Heart left ventricle (tissue), 16 donors: ENCODE measurements around the gene KCNQ2. TPM values are rescaled to one million over a fixed set of nuclear protein-coding genes. Genes with fewer than 3 reads are reported as not detected.
A peak's percentile ranks its signal among the peaks of the same experiment; 100 is the strongest.
"Not testable (repeated sequence)": the region's sequence is repeated elsewhere in the genome, so short reads cannot be mapped to it uniquely, and the experiment has no call there.

ENCODE experiments used
- ATAC-seq, 4 donors: fragments of 200-7000 bp; cut with Tn5 transposase; one replicate each; pipeline ENCODE4 v1.9.1; 2020 to 2022; ENCODE audit warnings: moderate library complexity in 4 of 4, mild to moderate bottlenecking in 3 of 4, moderate number of reproducible peaks in 1 of 4
- DNase-seq, 5 donors: peaks; one replicate each; pipeline ENCODE4 v3.0.0-alpha.2; 2020
- H3K27ac ChIP-seq, 12 donors: fragments of 200-600 bp; sonication (generic) in 4 of 12; one replicate each; pipeline versions ENCODE4 v1.5.0 to v1.8.0; 2016 to 2022; ENCODE audit warnings: mild to moderate bottlenecking in 2 of 12
- H3K27me3 ChIP-seq, 9 donors: fragments of 200-600 bp; sonication (generic) in 2 of 9; one replicate each; pipeline versions ENCODE4 v1.5.1 to v1.8.0; 2016 to 2022; ENCODE audit warnings: mild to moderate bottlenecking in 3 of 9
- H3K36me3 ChIP-seq, 9 donors: fragments of 200-600 bp; sonication (generic) in 2 of 9; one replicate each; pipeline versions ENCODE4 v1.5.0 to v1.8.0; 2018 to 2022; ENCODE audit warnings: mild to moderate bottlenecking in 2 of 9
- H3K4me1 ChIP-seq, 12 donors: fragments of 200-600 bp; sonication (generic) in 4 of 12; one replicate each; pipeline versions ENCODE4 v1.5.0 to v1.8.0; 2016 to 2022; ENCODE audit warnings: mild to moderate bottlenecking in 3 of 12
- H3K4me3 ChIP-seq, 12 donors: fragments of 200-600 bp; sonication (generic) in 4 of 12; one replicate each; pipeline versions ENCODE4 v1.5.0 to v1.8.0; 2017 to 2022; ENCODE audit warnings: mild to moderate bottlenecking in 9 of 12, moderate library complexity in 4 of 12
- H3K9me3 ChIP-seq, 12 donors: fragments of 200-600 bp; sonication (generic) in 4 of 12; one replicate each; pipeline versions ENCODE4 v1.5.0 to v1.8.0; 2016 to 2022; ENCODE audit warnings: mild to moderate bottlenecking in 1 of 12
- CTCF ChIP-seq, 12 donors: fragments of 200-600 bp; sonication (generic) in 4 of 12; IDR thresholded peaks; one replicate each; pipeline versions ENCODE4 v1.5.0 to v1.8.0; 2018 to 2022; ENCODE audit warnings: antibody characterized with exemption in 12 of 12, mild to moderate bottlenecking in 5 of 12
- POLR2A ChIP-seq, 2 donors: fragments of 450-650 bp; IDR thresholded peaks; one replicate each; pipeline ENCODE4 v1.6.1; 2017; ENCODE audit warnings: antibody characterized with exemption in 2 of 2, mild to moderate bottlenecking in 2 of 2, moderate library complexity in 2 of 2
- WGBS, 4 donors: extraction: QIAGEN DNeasy Blood & Tissue Kit in 2 of 4; methylation state at CpG; one replicate each; pipeline versions ENCODE4 v1.1.5 to v1.1.7; 2013 to 2018; 5-methylcytosine and 5-hydroxymethylcytosine counted together
- intact Hi-C, 10 donors: fragments of 100-400 bp; cut with DNase I; formaldehyde crosslinking; loops; one replicate each; pipeline versions ENCODE4 v1.11.1 to v1.14.2; 2022
- polyA plus RNA-seq, 2 donors: library from polyadenylated mRNA; stranded (reverse); fragments of 200-250 nt; gene quantifications; one replicate each; pipeline ENCODE4 v1.2.3, GENCODE V29; 2013
- total RNA-seq, 9 donors: library from RNA; depleted of rRNA in 2 of 9; stranded (reverse); fragments of >200 nt in 2 of 9; fragmentation: NEBNext Ultra II Directional in 3 of 9; extraction: Animal tissue kit (Norgen Biotek cat#: 25700) in 3 of 9; gene quantifications; one replicate each; pipeline versions ENCODE4 v1.1.0 to v1.2.4, GENCODE V29; 2016 to 2023
- donor health status: ischemic (EF 13 %, LVEDD 7.1; RV severe dilation, severe dysfunction).
- donor health status: healthy with polysubstance abuse.
- donor health status: DM: no; HTN: yes; CAD: no.
- donor health status: DM: no; HTN: no; CAD: no.
- donor health status: ischemic (EF 25% LVEDD 6.9; RV normal size, moderate dysfunction).
- donor health status: ischemic (EF 25% LVEDD 5.7; RV mildly dilated, moderate dysfunction).
- donor health status: healthy.
- donor health status: DM: yes; HTN: yes; CAD: no.
- donor health status: ischemic (EF 35%, LVEDD 5.7; RV mildly dilated, moderate dysfunction).
- donor health status: nonischemic (EF 11% LVEDD 7.7; RV severe dilation, severe dysfunction).
- donor health status: DM: yes; HTN: yes; CAD: no.
- donor health status: PGD.
- donor health status: ischemic (EF 29% LVEDD 5.4; RV normal size, mild dysfunction).
- donor health status: nonischemic (EF 23%, LVEDD 6.1; RV moderate dilation, normal function).

The KCNQ2 gene
- total and polyA plus RNA-seq, 11 donors = 0.06 to 2.6 (median 0.65) TPM; not detected in 7

DNA sequence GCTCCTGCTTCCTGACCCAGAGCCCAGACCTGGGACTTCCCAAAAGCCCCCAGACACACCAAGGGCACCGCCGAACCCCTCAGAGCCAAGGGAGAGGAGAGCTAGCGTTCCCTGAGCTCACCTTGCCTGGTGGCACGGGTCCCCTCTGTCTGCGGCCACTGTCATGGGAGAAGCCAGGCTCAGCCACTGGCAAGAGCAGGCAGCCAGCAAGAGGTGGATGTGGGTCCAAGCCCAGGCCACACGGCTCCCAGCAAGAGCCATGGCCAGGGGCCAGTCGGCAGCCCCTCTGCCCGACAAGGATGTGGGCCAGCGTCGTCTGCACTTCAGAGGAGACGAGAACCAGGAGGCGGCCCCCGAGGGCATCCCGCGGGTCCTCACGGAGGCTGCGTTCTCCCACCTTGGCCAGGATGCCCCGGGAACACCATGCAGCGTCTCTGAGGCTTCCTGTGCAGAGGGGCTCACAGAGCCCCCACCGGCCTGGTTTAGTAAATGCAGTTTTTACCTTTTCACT is 46.0 kb upstream of the KCNQ2 start:
- Histone ChIP-seq H3K4me3 (no peak overlapping the region), H3K27ac (no peak overlapping the region), H3K36me3 (peaks cover 0 to 19% (median 2%) of the 10 kb centered on the region in 9 donors), H3K27me3 (no peaks in the 10 kb centered on the region), H3K4me1 (peaks cover 0 to 35% (median 21%) of the 10 kb centered on the region in 12 donors), H3K9me3 (peaks cover 0 to 3% (median 0%) of the 10 kb centered on the region in 12 donors)
- peak in 4 of 5 donors; percentile 20 to 60 (median 30) for DNase-seq
- intact Hi-C loops = loop anchor here in 1 of 10 donors (2.0 kb wide), 1 partner anchor 22 kb away; no protein-coding TSS in a partner anchor
- TF ChIP-seq CTCF (IDR thresholded peaks at IDR 0.05) = no peak
- no peak for TF ChIP-seq POLR2A (IDR thresholded peaks at IDR 0.05)
- no peak for ATAC-seq
- 83 to 96% (median 88%) methylated on average over 4 to 20 of the region's 20 CpGs for WGBS, 4 donors

DNA sequence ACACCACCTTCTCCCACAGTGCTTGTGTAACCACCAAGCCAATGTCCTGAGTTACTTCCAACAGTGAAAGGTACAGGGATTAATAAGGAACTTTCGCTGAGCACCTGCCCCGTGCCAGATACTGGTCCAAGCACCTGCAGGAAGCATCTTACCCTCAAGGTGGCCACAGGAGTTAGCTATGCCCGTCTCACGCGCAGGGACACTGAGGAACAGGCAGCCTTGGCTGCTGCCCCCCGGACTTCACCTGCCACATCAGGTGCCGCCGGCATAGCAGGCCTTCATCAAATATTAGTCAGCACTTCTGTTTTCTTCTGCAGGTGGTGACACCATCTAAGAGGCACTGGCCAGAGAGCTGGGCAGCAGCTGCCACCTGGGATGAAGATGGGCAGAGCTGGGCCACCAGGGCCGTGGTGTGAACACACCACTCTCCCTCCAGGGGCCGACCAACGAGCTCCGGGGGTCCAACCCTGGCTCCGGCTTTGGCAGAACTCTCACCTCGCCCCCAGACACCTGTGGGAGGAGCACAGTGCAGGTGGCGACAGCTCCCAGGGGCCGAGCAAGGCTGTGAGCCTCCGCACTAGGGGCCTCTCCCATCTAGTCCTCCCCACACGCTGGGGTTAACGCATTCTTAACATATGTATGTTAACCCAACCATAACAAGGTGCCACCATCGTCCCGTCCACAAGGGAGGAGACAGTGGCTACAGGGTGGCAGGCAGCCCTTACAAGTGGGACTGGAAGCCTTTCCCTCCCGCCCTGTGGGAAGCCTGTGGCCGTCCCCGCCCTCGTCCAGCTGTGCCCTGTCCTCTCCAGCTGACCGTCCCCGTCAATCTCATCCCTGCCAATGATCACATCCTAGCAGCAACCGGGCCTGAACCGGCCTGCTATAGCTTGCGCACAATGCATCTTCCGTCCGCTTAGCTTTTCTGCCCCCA is 45.2 kb upstream of the KCNQ2 start:
- TF ChIP-seq POLR2A (IDR thresholded peaks at IDR 0.05) (no peak), CTCF (IDR thresholded peaks at IDR 0.05) (no peak)
- H3K27ac ChIP-seq = no peak overlapping the region
- no peaks in the 10 kb centered on the region for H3K27me3 ChIP-seq
- WGBS, 4 donors = 92 to 95% (median 94%) methylated on average over 13 to 32 of the region's 32 CpGs
- no peak overlapping the region for H3K4me3 ChIP-seq
- ATAC-seq (no peak), DNase-seq (peak in 2 of 5 donors; percentile 23 to 44)
- peaks cover 0 to 28% (median 20%) of the 10 kb centered on the region in 12 donors for H3K4me1 ChIP-seq
- peaks cover 0 to 13% (median 2%) of the 10 kb centered on the region in 9 donors for H3K36me3 ChIP-seq
- intact Hi-C loops = loop anchor here in 1 of 10 donors (2.0 kb wide), 1 partner anchor 21 kb away; no protein-coding TSS in a partner anchor
- H3K9me3 ChIP-seq = no peaks in the 10 kb centered on the region

- H3K36me3 ChIP-seq, H3K9me3 ChIP-seq, ATAC-seq, H3K4me3 ChIP-seq, H3K4me1 ChIP-seq, H3K27ac ChIP-seq, intact Hi-C loops, H3K27me3 ChIP-seq: not testable (repeated sequence)
- WGBS, 4 donors = 64 to 69% (median 66%) methylated on average over 10 of the region's 10 CpGs
- peak in 1 of 5 donors; percentile 18 for DNase-seq
Measured at GRCh38 chr20:63514520-63514919, 42.1 kb upstream of the KCNQ2 start.

GRCh38 chr20:63513207-63513606 is 40.8 kb upstream of the KCNQ2 start:
- Histone ChIP-seq H3K36me3 (no peaks in the 10 kb centered on the region), H3K27me3 (peaks cover 0 to 4% (median 0%) of the 10 kb centered on the region in 9 donors), H3K9me3 (no peaks in the 10 kb centered on the region), H3K27ac (no peak overlapping the region), H3K4me3 (no peak overlapping the region), H3K4me1 (no peaks in the 10 kb centered on the region)
- ATAC-seq (no peak), DNase-seq (no peak)
- TF ChIP-seq POLR2A (IDR thresholded peaks at IDR 0.05) = no peak
- no peak for TF ChIP-seq CTCF (IDR thresholded peaks at IDR 0.05)
- WGBS, 4 donors = 78 to 93% (median 85%) methylated on average over 3 of the region's 3 CpGs
- intact Hi-C loops = no loop called here
